ENCODE data around the gene TREML1. TPM values are rescaled to one million over a fixed set of nuclear protein-coding genes. Genes with fewer than 3 reads are reported as not detected.

TREML1 gene
- total and polyA plus RNA-seq, 9 of the 15 experiments (the other 6 are each of a cell fraction or from before 2014, with no cell fraction given), result not detected

GRCh38 chr6:41167173-41167963, 13.2 kb upstream of the TREML1 start:
- in situ Hi-C loops (cut with MboI), result no loop called here
- Histone ChIP-seq H4K20me1 (replicated peaks; ENCODE audit: control insufficient read depth, insufficient read depth, low read length) (peaks cover 7% of the 10 kb centered on the region; the same call in 1 of the 2 replicates), H3K4me1 (replicated peaks in 1 of 2; ENCODE audit: control insufficient read depth in 2 of 2, insufficient read depth in 2 of 2, low read length in 2 of 2) (no peaks in the 10 kb centered on the region), H3K9ac (ENCODE audit: insufficient read depth in 1 of 2, low read depth in 2 of 2, low read length in 2 of 2) (no peak overlapping the region), H3K9me3 (replicated peaks; ENCODE audit: control insufficient read depth, insufficient read depth, low read depth, low read length) (no peaks in the 10 kb centered on the region), H3K27me3 (ENCODE audit: control insufficient read depth in 2 of 2, insufficient read depth in 2 of 2, low read length in 2 of 2) (peaks cover 7 to 37% of the 10 kb centered on the region in 2 experiments), H3K4me2 (ENCODE audit: insufficient read depth, low read length) (no peak overlapping the region), H3K4me3 (no peak overlapping the region), H3K9me1 (ENCODE audit: control insufficient read depth, insufficient read depth, low read length) (no peaks in the 10 kb centered on the region), H3K27ac (ENCODE audit: extremely low read depth, low read depth, low read length) (no peak overlapping the region), H3K36me3 (ENCODE audit: control insufficient read depth, insufficient read depth, low read length) (no peaks in the 10 kb centered on the region), H3K79me2 (ENCODE audit: control insufficient read depth, insufficient read depth, low read length) (no peaks in the 10 kb centered on the region), H2AFZ (ENCODE audit: low read depth, low read length) (no peak overlapping the region)
- ChIA-PET POLR2A (interaction anchor here (1.8 kb wide), 1 partner anchor 10 kb away, joined by 6 read pairs; no protein-coding TSS in a partner anchor), CTCF (ENCODE audit: low intra/inter-chr PET ratio) (no interaction called here)
- WGBS (ENCODE audit: insufficient coverage, low coverage, missing lambda C conversion rate), result 2% methylated on average over 5 of the region's 5 CpGs
- intact Hi-C loops (cut with micrococcal nuclease), result no loop called here
- ATAC-seq, result peak; percentile 67; the same call in 2 of the 3 replicates
- no TSS peak for BruUV-seq (replicated peaks)
- no peak for FAIRE-seq
- DNase-seq (ENCODE audit: extremely low read depth in 1 of 4, low spot score in 3 of 4), result peak in 1 of 4 experiments; percentile 17
- no peak for TF ChIP-seq MGA (IDR thresholded peaks at IDR 0.05)
- TF ChIP-seq ZNF57 (CRISPR knock-in tag; IDR thresholded peaks at IDR 0.05), result no peak
- TF ChIP-seq FOXM1 (IDR thresholded peaks at IDR 0.05; ENCODE audit: low read depth), result no peak
- no peak for TF ChIP-seq FOXM1 (CRISPR knock-in tag; IDR thresholded peaks at IDR 0.05; ENCODE audit: low read depth)
- no peak for TF ChIP-seq MAFF (IDR thresholded peaks at IDR 0.05; ENCODE audit: low read length)
- no peak for TF ChIP-seq ZC3H11A (IDR thresholded peaks at IDR 0.05; ENCODE audit: low read depth, low read length)

Measured in K562 (cell line).